Prostate gland (tissue), 2 donors: ENCODE data around the gene GRAMD1B. TPM values are rescaled to one million over a fixed set of nuclear protein-coding genes. Genes with fewer than 3 reads are reported as not detected.

ENCODE experiments used
- DNase-seq: peaks from one replicate; pipeline ENCODE4 v3.0.0-alpha.2; 2019; ENCODE audit warnings: low spot score
- H3K27ac ChIP-seq, 2 donors: fragments of 200-600 bp; sonication (generic); 2 replicates each; pipeline ENCODE4 v1.5.1; 2017 to 2019
- H3K27me3 ChIP-seq: fragments of 200-600 bp; sonication (generic); replicated peaks from 2 replicates; pipeline ENCODE4 v1.5.1; 2019; ENCODE audit not compliant: insufficient read depth
- H3K36me3 ChIP-seq, 2 donors: fragments of 200-600 bp; sonication (generic); 1 replicate in 1 of 2; 2 replicates in 1 of 2; pipeline versions ENCODE4 v1.5.1 to v1.8.1; 2017 to 2019
- H3K4me1 ChIP-seq: fragments of 200-600 bp; sonication (generic); replicated peaks from 2 replicates; pipeline ENCODE4 v1.5.1; 2019
- H3K4me3 ChIP-seq, 2 donors: fragments of 200-600 bp; sonication (generic); 2 replicates each; pipeline ENCODE4 v1.5.1; 2017 to 2019
- H3K9me3 ChIP-seq: fragments of 200-600 bp; sonication (generic); 2 replicates; pipeline ENCODE4 v1.5.1; 2017
- POLR2A ChIP-seq: fragments of 450-650 bp; IDR thresholded peaks from one replicate; pipeline ENCODE4 v1.6.1; 2016; ENCODE audit warnings: antibody characterized with exemption, mild to moderate bottlenecking
- POLR2AphosphoS5 ChIP-seq: sonication (generic); formaldehyde crosslinking; IDR thresholded peaks from one replicate; pipeline ENCODE4 v1.6.1; 2017; ENCODE audit warnings: antibody characterized with exemption
- WGBS: methylation state at CpG from one replicate; pipeline ENCODE4 v1.1.5; 2018; 5-methylcytosine and 5-hydroxymethylcytosine counted together
- intact Hi-C: fragments of 100-400 bp; cut with DNase I; formaldehyde crosslinking; loops from one replicate; pipeline ENCODE4 v1.14.2; 2022
- total RNA-seq, 2 donors: library from RNA; depleted of rRNA; stranded (reverse); fragments of >200 nt; gene quantifications; one replicate each; pipeline ENCODE4 v1.1.0, GENCODE V29; 2016
- TF ChIP-seq, protein P1 (sequence below), 4 experiments: fragments of 200-600 bp in 2 of 4; fragments of 450-650 bp in 2 of 4; sonication (generic) in 2 of 4; IDR thresholded peaks; 1 replicate in 3 of 4; 2 replicates in 1 of 4; pipeline ENCODE4 v1.5.1; 2016 to 2019; ENCODE audit warnings: antibody characterized with exemption in 4 of 4, mild to moderate bottlenecking in 2 of 4, moderate library complexity in 2 of 4

Gene GRAMD1B
- total RNA-seq, 2 donors from 2014 or later, result 4.5 to 27.2 TPM

GRCh38 chr11:123603666-123604065 is 173.6 kb downstream of the GRAMD1B start:
- TF ChIP-seq POLR2A (no peak), POLR2AphosphoS5 (no peak)
- TF ChIP-seq, protein P1, sequence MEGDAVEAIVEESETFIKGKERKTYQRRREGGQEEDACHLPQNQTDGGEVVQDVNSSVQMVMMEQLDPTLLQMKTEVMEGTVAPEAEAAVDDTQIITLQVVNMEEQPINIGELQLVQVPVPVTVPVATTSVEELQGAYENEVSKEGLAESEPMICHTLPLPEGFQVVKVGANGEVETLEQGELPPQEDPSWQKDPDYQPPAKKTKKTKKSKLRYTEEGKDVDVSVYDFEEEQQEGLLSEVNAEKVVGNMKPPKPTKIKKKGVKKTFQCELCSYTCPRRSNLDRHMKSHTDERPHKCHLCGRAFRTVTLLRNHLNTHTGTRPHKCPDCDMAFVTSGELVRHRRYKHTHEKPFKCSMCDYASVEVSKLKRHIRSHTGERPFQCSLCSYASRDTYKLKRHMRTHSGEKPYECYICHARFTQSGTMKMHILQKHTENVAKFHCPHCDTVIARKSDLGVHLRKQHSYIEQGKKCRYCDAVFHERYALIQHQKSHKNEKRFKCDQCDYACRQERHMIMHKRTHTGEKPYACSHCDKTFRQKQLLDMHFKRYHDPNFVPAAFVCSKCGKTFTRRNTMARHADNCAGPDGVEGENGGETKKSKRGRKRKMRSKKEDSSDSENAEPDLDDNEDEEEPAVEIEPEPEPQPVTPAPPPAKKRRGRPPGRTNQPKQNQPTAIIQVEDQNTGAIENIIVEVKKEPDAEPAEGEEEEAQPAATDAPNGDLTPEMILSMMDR (IDR thresholded peaks at IDR 0.05), result no peak
- Histone ChIP-seq H3K36me3 (no peaks in the 10 kb centered on the region), H3K4me1 (no peaks in the 10 kb centered on the region), H3K4me3 (no peak overlapping the region), H3K27me3 (no peaks in the 10 kb centered on the region), H3K9me3 (no peaks in the 10 kb centered on the region), H3K27ac (no peak overlapping the region)
- intact Hi-C loops, result no loop called here
- WGBS, result 67% methylated on average over 4 of the region's 4 CpGs
- no peak for DNase-seq

- no peaks in the 10 kb centered on the region for H3K27me3 ChIP-seq
- no peak for TF ChIP-seq POLR2AphosphoS5
- WGBS, result 85% methylated on average over 1 of the region's 1 CpG
- H3K27ac ChIP-seq, result no peak overlapping the region
- no peaks in the 10 kb centered on the region for H3K4me1 ChIP-seq
- H3K36me3 ChIP-seq, result no peaks in the 10 kb centered on the region
- no peaks in the 10 kb centered on the region for H3K9me3 ChIP-seq
- intact Hi-C loops, result no loop called here
- no peak for DNase-seq
- H3K4me3 ChIP-seq, result no peak overlapping the region
Measured at GRCh38 chr11:123607781-123608180, 177.7 kb downstream of the GRAMD1B start.

- H3K9me3 ChIP-seq, result no peaks in the 10 kb centered on the region
- no peaks in the 10 kb centered on the region for H3K27me3 ChIP-seq
- intact Hi-C loops, result no loop called here
- DNase-seq, result no peak
- 83% methylated on average over 9 of the region's 9 CpGs for WGBS
- no peaks in the 10 kb centered on the region for H3K36me3 ChIP-seq
- H3K4me1 ChIP-seq, result no peaks in the 10 kb centered on the region
- H3K4me3 ChIP-seq, result no peak overlapping the region
- no peak overlapping the region for H3K27ac ChIP-seq
- TF ChIP-seq POLR2A (no peak), POLR2AphosphoS5 (no peak)
- TF ChIP-seq, protein P1 (IDR thresholded peaks at IDR 0.05), result no peak
Measured at GRCh38 chr11:123608371-123608770, 178.3 kb downstream of the GRAMD1B start.

DNA sequence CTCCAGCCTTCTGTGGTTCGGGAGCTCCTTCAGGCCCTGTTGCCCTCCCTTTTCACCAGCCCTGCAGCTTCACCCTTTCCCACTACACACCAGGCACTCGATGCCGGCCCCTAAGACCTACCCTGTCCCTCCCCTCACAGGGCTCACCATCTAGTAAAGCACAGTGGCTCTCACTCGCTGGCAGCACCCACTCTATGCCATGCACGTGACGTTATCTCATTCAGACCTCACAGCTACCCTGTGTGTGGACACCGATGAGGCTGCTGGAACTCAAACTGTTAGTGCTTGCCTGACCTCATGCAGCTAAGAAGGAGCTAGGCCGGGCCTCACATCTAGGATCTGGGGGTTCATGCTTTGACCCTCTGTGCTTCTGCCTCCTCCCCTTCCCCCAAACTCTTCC is 178.9 kb downstream of the GRAMD1B start:
- H3K36me3 ChIP-seq, result no peaks in the 10 kb centered on the region
- 95% methylated on average over 8 of the region's 8 CpGs for WGBS
- intact Hi-C loops, result no loop called here
- TF ChIP-seq POLR2AphosphoS5 (no peak), POLR2A (no peak)
- TF ChIP-seq, protein P1 (IDR thresholded peaks at IDR 0.05), result no peak
- DNase-seq, result no peak
- no peak overlapping the region for H3K4me3 ChIP-seq
- no peaks in the 10 kb centered on the region for H3K9me3 ChIP-seq
- no peak overlapping the region for H3K27ac ChIP-seq
- no peaks in the 10 kb centered on the region for H3K27me3 ChIP-seq
- H3K4me1 ChIP-seq, result no peaks in the 10 kb centered on the region

DNA sequence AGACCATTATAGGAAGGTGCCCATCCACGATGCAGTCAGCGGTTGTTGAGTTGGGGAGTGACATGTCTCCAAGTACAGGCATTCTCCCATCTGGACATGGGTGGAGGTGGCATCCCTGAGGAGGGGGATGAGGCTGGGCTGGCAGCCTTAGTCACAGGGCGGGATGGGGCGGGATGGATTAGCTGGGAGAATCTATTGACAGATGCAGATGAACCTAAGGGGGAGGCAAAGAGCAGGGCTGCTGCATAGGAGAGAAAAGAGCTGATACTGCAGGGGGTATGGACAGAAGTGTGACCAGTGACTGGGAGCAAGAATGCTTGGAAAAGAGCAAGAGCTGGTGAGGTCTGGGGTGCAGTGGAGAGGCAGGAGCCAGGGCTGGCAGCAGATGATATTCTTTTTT is 181.6 kb downstream of the GRAMD1B start:
- Histone ChIP-seq H3K27ac (no peak overlapping the region), H3K9me3 (no peaks in the 10 kb centered on the region), H3K4me3 (no peak overlapping the region), H3K36me3 (no peaks in the 10 kb centered on the region), H3K27me3 (no peaks in the 10 kb centered on the region), H3K4me1 (no peaks in the 10 kb centered on the region)
- intact Hi-C loops, result no loop called here
- no peak for DNase-seq
- WGBS, result 88% methylated on average over 4 of the region's 4 CpGs
- TF ChIP-seq, protein P1 (IDR thresholded peaks at IDR 0.05), result no peak
- TF ChIP-seq POLR2A, result no peak
- no peak for TF ChIP-seq POLR2AphosphoS5
